ENCODE measurements around the gene ESCO1. TPM values are rescaled to one million over a fixed set of nuclear protein-coding genes. Genes with fewer than 3 reads are reported as not detected.

The ESCO1 gene
- total and polyA plus RNA-seq, 2 of the 13 experiments (the other 11 are each of a cell fraction or from before 2014, with no cell fraction given): 6.3 to 19.4 TPM

DNA sequence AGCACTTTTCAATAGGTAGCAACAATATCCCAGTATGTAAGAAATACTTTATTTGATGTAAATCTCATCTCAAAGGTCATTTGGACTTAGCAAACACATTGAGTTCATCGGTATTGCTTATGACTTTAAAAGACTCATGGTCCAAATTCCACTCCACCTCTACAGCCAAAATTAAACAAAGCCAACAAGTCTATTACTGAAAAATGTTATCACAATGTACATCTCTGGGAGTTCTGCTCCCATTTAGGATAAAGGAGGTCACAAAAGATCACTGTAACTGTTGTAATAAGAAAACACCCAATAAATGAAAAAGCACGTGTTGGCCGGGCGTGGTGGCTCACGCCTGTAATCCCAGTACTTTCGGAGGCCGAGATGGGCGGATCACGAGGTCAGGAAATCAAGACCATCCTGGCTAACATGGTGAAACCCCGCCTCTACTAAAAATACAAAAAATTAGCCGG is 50.0 kb downstream of the ESCO1 start (continued):
- TF ChIP-seq, protein P1, sequence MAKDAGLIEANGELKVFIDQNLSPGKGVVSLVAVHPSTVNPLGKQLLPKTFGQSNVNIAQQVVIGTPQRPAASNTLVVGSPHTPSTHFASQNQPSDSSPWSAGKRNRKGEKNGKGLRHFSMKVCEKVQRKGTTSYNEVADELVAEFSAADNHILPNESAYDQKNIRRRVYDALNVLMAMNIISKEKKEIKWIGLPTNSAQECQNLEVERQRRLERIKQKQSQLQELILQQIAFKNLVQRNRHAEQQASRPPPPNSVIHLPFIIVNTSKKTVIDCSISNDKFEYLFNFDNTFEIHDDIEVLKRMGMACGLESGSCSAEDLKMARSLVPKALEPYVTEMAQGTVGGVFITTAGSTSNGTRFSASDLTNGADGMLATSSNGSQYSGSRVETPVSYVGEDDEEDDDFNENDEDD (CRISPR knock-in tag; IDR thresholded peaks at IDR 0.05; ENCODE audit: borderline replicate concordance): peak; percentile 82
- TF ChIP-seq, protein P2, sequence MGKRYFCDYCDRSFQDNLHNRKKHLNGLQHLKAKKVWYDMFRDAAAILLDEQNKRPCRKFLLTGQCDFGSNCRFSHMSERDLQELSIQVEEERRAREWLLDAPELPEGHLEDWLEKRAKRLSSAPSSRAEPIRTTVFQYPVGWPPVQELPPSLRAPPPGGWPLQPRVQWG (CRISPR knock-in tag; IDR thresholded peaks at IDR 0.05; ENCODE audit: borderline replicate concordance, low read depth): no peak
- no peak for TF ChIP-seq HHEX (CRISPR knock-in tag; IDR thresholded peaks at IDR 0.05)
- TF ChIP-seq, protein P3, sequence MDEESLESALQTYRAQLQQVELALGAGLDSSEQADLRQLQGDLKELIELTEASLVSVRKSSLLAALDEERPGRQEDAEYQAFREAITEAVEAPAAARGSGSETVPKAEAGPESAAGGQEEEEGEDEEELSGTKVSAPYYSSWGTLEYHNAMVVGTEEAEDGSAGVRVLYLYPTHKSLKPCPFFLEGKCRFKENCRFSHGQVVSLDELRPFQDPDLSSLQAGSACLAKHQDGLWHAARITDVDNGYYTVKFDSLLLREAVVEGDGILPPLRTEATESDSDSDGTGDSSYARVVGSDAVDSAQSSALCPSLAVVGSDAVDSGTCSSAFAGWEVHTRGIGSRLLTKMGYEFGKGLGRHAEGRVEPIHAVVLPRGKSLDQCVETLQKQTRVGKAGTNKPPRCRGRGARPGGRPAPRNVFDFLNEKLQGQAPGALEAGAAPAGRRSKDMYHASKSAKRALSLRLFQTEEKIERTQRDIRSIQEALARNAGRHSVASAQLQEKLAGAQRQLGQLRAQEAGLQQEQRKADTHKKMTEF (CRISPR knock-in tag; IDR thresholded peaks at IDR 0.05): peak; percentile 85
- TF ChIP-seq, protein P4, sequence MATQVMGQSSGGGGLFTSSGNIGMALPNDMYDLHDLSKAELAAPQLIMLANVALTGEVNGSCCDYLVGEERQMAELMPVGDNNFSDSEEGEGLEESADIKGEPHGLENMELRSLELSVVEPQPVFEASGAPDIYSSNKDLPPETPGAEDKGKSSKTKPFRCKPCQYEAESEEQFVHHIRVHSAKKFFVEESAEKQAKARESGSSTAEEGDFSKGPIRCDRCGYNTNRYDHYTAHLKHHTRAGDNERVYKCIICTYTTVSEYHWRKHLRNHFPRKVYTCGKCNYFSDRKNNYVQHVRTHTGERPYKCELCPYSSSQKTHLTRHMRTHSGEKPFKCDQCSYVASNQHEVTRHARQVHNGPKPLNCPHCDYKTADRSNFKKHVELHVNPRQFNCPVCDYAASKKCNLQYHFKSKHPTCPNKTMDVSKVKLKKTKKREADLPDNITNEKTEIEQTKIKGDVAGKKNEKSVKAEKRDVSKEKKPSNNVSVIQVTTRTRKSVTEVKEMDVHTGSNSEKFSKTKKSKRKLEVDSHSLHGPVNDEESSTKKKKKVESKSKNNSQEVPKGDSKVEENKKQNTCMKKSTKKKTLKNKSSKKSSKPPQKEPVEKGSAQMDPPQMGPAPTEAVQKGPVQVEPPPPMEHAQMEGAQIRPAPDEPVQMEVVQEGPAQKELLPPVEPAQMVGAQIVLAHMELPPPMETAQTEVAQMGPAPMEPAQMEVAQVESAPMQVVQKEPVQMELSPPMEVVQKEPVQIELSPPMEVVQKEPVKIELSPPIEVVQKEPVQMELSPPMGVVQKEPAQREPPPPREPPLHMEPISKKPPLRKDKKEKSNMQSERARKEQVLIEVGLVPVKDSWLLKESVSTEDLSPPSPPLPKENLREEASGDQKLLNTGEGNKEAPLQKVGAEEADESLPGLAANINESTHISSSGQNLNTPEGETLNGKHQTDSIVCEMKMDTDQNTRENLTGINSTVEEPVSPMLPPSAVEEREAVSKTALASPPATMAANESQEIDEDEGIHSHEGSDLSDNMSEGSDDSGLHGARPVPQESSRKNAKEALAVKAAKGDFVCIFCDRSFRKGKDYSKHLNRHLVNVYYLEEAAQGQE (IDR thresholded peaks at IDR 0.05; ENCODE audit: borderline replicate concordance in 1 of 2, low read depth in 1 of 2, low read length in 2 of 2): 0 out of 4 replicates have a peak, but pooled peaks of 1 of the 2 experiments have one; percentile 27
- TF ChIP-seq ZNF44 (CRISPR knock-in tag; IDR thresholded peaks at IDR 0.05): no peak
- TF ChIP-seq EEA1 (CRISPR knock-in tag; IDR thresholded peaks at IDR 0.05; ENCODE audit: borderline replicate concordance): no peak
- no peak for TF ChIP-seq ZNF879 (CRISPR knock-in tag; IDR thresholded peaks at IDR 0.05)
- no peak for TF ChIP-seq ZNF703 (CRISPR knock-in tag; IDR thresholded peaks at IDR 0.05; ENCODE audit: borderline replicate concordance)
- TF ChIP-seq, protein P5, sequence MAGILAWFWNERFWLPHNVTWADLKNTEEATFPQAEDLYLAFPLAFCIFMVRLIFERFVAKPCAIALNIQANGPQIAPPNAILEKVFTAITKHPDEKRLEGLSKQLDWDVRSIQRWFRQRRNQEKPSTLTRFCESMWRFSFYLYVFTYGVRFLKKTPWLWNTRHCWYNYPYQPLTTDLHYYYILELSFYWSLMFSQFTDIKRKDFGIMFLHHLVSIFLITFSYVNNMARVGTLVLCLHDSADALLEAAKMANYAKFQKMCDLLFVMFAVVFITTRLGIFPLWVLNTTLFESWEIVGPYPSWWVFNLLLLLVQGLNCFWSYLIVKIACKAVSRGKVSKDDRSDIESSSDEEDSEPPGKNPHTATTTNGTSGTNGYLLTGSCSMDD (CRISPR knock-in tag; IDR thresholded peaks at IDR 0.05): no peak
- TF ChIP-seq ZFYVE20 (CRISPR knock-in tag; IDR thresholded peaks at IDR 0.05; ENCODE audit: borderline replicate concordance, low read depth): no peak
- no peak for TF ChIP-seq ZIK1 (CRISPR knock-in tag; IDR thresholded peaks at IDR 0.05; ENCODE audit: borderline replicate concordance, low read depth)
- TF ChIP-seq TOE1 (CRISPR knock-in tag; IDR thresholded peaks at IDR 0.05): 0 out of 2 replicates have a peak, but pooled peaks have one; percentile 39
- peak in 1 of 2 experiments; percentile 59; a peak in 1 of 4 replicates for TF ChIP-seq KLF16 (CRISPR knock-in tag; IDR thresholded peaks at IDR 0.05)
- TF ChIP-seq KLF6 (CRISPR knock-in tag; IDR thresholded peaks at IDR 0.05): peak; percentile 57; the same call in 1 of the 2 replicates
- TF ChIP-seq ZNF160 (CRISPR knock-in tag; IDR thresholded peaks at IDR 0.05): no peak
- TF ChIP-seq ZNF33B (CRISPR knock-in tag; IDR thresholded peaks at IDR 0.05): no peak
- no peak for TF ChIP-seq ZNF83 (CRISPR knock-in tag; IDR thresholded peaks at IDR 0.05; ENCODE audit: borderline replicate concordance)
- TF ChIP-seq ZNF75D (CRISPR knock-in tag; IDR thresholded peaks at IDR 0.05; ENCODE audit: borderline replicate concordance): no peak
